ENCODE results near the gene SLC22A2. TPM values are rescaled to one million over a fixed set of nuclear protein-coding genes. Genes with fewer than 3 reads are reported as not detected.

Gene SLC22A2
- total RNA-seq, 1 experiment from 2014 or later = 0.96 TPM

GRCh38 chr6:160264061-160264612 lies 5.5 kb upstream of the SLC22A2 start:
- DNase-seq (ENCODE audit: low spot score) = no peak
- no peak for ATAC-seq
- Mint-ChIP-seq H3K27me3 (ENCODE audit: low read depth) (peaks cover 11% of the 10 kb centered on the region), H3K9me3 (no peaks in the 10 kb centered on the region), H3K4me1 (peaks cover 32% of the 10 kb centered on the region), H3K36me3 (no peaks in the 10 kb centered on the region), H3K4me3 (no peak overlapping the region), H3K27ac (no peak overlapping the region)
- CTCF ChIA-PET = no interaction called here
- TF ChIP-seq ZNF317 (CRISPR knock-in tag; IDR thresholded peaks at IDR 0.05; ENCODE audit: borderline replicate concordance, low read depth) (no peak), ZNF263 (CRISPR knock-in tag; IDR thresholded peaks at IDR 0.05; ENCODE audit: low read depth) (no peak), GABPB1 (CRISPR knock-in tag; IDR thresholded peaks at IDR 0.05) (no peak), ZNF423 (CRISPR knock-in tag; IDR thresholded peaks at IDR 0.05) (no peak), CDX4 (CRISPR knock-in tag; IDR thresholded peaks at IDR 0.05; ENCODE audit: borderline replicate concordance) (no peak), HMGXB4 (CRISPR knock-in tag; IDR thresholded peaks at IDR 0.05) (no peak), MXD4 (CRISPR knock-in tag; IDR thresholded peaks at IDR 0.05; ENCODE audit: borderline replicate concordance) (no peak), CBFB (CRISPR knock-in tag; IDR thresholded peaks at IDR 0.05; ENCODE audit: low read depth) (no peak), NR3C1 (CRISPR knock-in tag; conservative IDR thresholded peaks at IDR 0.05; ENCODE audit: low read depth) (no peak), NFYB (CRISPR knock-in tag; conservative IDR thresholded peaks at IDR 0.05; ENCODE audit: low read depth) (no peak), IRF2 (CRISPR knock-in tag; IDR thresholded peaks at IDR 0.05; ENCODE audit: borderline replicate concordance, low read depth) (no peak), HMGA2 (CRISPR knock-in tag; IDR thresholded peaks at IDR 0.05) (no peak), RELA (CRISPR knock-in tag; IDR thresholded peaks at IDR 0.05; ENCODE audit: borderline replicate concordance) (no peak), KAT7 (CRISPR knock-in tag; IDR thresholded peaks at IDR 0.05; ENCODE audit: borderline replicate concordance) (no peak), PRDM15 (CRISPR knock-in tag; IDR thresholded peaks at IDR 0.05) (no peak), RORB (CRISPR knock-in tag; IDR thresholded peaks at IDR 0.05) (no peak), MLX (CRISPR knock-in tag; IDR thresholded peaks at IDR 0.05) (no peak), ZNF121 (CRISPR knock-in tag; IDR thresholded peaks at IDR 0.05) (no peak), E2F5 (CRISPR knock-in tag; IDR thresholded peaks at IDR 0.05) (no peak), CTCF (IDR thresholded peaks at IDR 0.05) (no peak)
- POLR2A ChIA-PET = no interaction called here
